Liver (tissue), 3 donors: ENCODE measurements around the gene LDLRAD4.

Source experiments
- JUND ChIP-seq, 2 donors: IDR thresholded peaks; 2 replicates each; pipeline ENCODE4 v1.6.1; 2016; ENCODE audit warnings: antibody characterized with exemption in 2 of 2
- RAD21 ChIP-seq, 2 donors: IDR thresholded peaks; 2 replicates each; pipeline ENCODE4 v1.6.1; 2016; ENCODE audit warnings: antibody characterized with exemption in 2 of 2, mild to moderate bottlenecking in 2 of 2
- RXRA ChIP-seq, 2 donors: IDR thresholded peaks; 2 replicates each; pipeline ENCODE4 v1.6.1; 2017 to 2018; ENCODE audit warnings: antibody characterized with exemption in 2 of 2, mild to moderate bottlenecking in 1 of 2
- SP1 ChIP-seq: IDR thresholded peaks from 2 replicates; pipeline ENCODE4 v1.6.1; 2018; ENCODE audit warnings: antibody characterized with exemption, mild to moderate bottlenecking
- TAF1 ChIP-seq: conservative IDR thresholded peaks from 2 replicates; pipeline ENCODE4 v1.6.1; 2016; ENCODE audit warnings: antibody characterized with exemption, mild to moderate bottlenecking
- YY1 ChIP-seq: IDR thresholded peaks from 2 replicates; pipeline ENCODE4 v1.6.1; 2016; ENCODE audit warnings: antibody characterized with exemption, mild to moderate bottlenecking
- TF ChIP-seq, protein P1 (sequence below): fragments of 150-350 bp; IDR thresholded peaks from 2 replicates; pipeline ENCODE4 v1.5.1; 2017; ENCODE audit warnings: improper control_type of control experiment, low read depth, low read length; ENCODE audit not compliant: missing input control
- TF ChIP-seq, protein P2 (sequence below): IDR thresholded peaks from 2 replicates; pipeline ENCODE4 v1.6.1; 2016; ENCODE audit warnings: antibody characterized with exemption
- TF ChIP-seq, protein P3 (sequence below): IDR thresholded peaks from 2 replicates; pipeline ENCODE4 v1.6.1; 2016; ENCODE audit warnings: antibody characterized with exemption
- TF ChIP-seq, protein P4 (sequence below): IDR thresholded peaks from 2 replicates; pipeline ENCODE4 v1.6.1; 2016; ENCODE audit warnings: antibody characterized with exemption
- TF ChIP-seq, protein P5 (sequence below): IDR thresholded peaks from 2 replicates; pipeline ENCODE4 v1.6.1; 2016; ENCODE audit warnings: antibody characterized with exemption, mild to moderate bottlenecking
- donor health status: healthy.
- donor health status: healthy.

DNA sequence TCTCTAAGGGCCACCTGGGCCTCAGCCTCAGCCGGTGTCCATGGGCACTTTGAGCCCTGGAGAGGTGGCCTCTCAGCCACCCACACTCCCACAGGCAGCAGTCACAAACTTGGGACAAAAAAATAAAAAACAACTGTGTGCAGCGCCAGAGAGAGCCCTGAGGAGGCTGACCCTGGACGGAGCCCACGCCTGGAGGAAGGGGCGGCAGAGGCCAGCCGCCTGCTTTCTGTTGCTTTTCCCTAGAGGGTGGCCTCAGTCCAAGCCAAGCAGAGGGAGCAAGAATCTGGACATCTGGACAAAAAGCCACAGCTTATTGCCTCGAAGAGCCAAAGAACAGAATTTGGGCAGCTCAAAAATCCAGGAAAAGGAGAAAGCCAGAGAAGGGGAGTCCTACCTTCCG, 43.3 kb upstream of the LDLRAD4 start:
- TF ChIP-seq, protein P1, sequence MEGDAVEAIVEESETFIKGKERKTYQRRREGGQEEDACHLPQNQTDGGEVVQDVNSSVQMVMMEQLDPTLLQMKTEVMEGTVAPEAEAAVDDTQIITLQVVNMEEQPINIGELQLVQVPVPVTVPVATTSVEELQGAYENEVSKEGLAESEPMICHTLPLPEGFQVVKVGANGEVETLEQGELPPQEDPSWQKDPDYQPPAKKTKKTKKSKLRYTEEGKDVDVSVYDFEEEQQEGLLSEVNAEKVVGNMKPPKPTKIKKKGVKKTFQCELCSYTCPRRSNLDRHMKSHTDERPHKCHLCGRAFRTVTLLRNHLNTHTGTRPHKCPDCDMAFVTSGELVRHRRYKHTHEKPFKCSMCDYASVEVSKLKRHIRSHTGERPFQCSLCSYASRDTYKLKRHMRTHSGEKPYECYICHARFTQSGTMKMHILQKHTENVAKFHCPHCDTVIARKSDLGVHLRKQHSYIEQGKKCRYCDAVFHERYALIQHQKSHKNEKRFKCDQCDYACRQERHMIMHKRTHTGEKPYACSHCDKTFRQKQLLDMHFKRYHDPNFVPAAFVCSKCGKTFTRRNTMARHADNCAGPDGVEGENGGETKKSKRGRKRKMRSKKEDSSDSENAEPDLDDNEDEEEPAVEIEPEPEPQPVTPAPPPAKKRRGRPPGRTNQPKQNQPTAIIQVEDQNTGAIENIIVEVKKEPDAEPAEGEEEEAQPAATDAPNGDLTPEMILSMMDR, result no peak
- TF ChIP-seq, protein P2, sequence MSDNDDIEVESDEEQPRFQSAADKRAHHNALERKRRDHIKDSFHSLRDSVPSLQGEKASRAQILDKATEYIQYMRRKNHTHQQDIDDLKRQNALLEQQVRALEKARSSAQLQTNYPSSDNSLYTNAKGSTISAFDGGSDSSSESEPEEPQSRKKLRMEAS, result no peak
- TF ChIP-seq, protein P3, sequence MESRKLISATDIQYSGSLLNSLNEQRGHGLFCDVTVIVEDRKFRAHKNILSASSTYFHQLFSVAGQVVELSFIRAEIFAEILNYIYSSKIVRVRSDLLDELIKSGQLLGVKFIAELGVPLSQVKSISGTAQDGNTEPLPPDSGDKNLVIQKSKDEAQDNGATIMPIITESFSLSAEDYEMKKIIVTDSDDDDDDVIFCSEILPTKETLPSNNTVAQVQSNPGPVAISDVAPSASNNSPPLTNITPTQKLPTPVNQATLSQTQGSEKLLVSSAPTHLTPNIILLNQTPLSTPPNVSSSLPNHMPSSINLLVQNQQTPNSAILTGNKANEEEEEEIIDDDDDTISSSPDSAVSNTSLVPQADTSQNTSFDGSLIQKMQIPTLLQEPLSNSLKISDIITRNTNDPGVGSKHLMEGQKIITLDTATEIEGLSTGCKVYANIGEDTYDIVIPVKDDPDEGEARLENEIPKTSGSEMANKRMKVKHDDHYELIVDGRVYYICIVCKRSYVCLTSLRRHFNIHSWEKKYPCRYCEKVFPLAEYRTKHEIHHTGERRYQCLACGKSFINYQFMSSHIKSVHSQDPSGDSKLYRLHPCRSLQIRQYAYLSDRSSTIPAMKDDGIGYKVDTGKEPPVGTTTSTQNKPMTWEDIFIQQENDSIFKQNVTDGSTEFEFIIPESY, result no peak
- TF ChIP-seq, protein P4, sequence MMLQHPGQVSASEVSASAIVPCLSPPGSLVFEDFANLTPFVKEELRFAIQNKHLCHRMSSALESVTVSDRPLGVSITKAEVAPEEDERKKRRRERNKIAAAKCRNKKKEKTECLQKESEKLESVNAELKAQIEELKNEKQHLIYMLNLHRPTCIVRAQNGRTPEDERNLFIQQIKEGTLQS, result no peak
- TF ChIP-seq RAD21 (IDR thresholded peaks at IDR 0.05), result no peak
- TF ChIP-seq SP1, result no peak
- no peak for TF ChIP-seq JUND (IDR thresholded peaks at IDR 0.05)
- TF ChIP-seq, protein P5, sequence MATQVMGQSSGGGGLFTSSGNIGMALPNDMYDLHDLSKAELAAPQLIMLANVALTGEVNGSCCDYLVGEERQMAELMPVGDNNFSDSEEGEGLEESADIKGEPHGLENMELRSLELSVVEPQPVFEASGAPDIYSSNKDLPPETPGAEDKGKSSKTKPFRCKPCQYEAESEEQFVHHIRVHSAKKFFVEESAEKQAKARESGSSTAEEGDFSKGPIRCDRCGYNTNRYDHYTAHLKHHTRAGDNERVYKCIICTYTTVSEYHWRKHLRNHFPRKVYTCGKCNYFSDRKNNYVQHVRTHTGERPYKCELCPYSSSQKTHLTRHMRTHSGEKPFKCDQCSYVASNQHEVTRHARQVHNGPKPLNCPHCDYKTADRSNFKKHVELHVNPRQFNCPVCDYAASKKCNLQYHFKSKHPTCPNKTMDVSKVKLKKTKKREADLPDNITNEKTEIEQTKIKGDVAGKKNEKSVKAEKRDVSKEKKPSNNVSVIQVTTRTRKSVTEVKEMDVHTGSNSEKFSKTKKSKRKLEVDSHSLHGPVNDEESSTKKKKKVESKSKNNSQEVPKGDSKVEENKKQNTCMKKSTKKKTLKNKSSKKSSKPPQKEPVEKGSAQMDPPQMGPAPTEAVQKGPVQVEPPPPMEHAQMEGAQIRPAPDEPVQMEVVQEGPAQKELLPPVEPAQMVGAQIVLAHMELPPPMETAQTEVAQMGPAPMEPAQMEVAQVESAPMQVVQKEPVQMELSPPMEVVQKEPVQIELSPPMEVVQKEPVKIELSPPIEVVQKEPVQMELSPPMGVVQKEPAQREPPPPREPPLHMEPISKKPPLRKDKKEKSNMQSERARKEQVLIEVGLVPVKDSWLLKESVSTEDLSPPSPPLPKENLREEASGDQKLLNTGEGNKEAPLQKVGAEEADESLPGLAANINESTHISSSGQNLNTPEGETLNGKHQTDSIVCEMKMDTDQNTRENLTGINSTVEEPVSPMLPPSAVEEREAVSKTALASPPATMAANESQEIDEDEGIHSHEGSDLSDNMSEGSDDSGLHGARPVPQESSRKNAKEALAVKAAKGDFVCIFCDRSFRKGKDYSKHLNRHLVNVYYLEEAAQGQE, result no peak
- no peak for TF ChIP-seq TAF1
- TF ChIP-seq YY1, result no peak
- TF ChIP-seq RXRA (IDR thresholded peaks at IDR 0.05), result no peak
